GM23338 (cell line): ENCODE results near the gene STX4. TPM values are rescaled to one million over a fixed set of nuclear protein-coding genes. Genes with fewer than 3 reads are reported as not detected.

ENCODE experiments used
- ATAC-seq: fragments of 200-7000 bp; cut with Tn5 transposase; 3 replicates; pipeline ENCODE4 v1.9.1; 2020
- DNase-seq: peaks from one replicate; pipeline ENCODE4 v3.0.0-alpha.2; 2015; ENCODE audit warnings: low spot score
- H2AFZ ChIP-seq: fragments of 200-600 bp; sonication (generic); 2 replicates; pipeline ENCODE4 v1.8.0; 2016; ENCODE audit warnings: antibody characterized with exemption, mild to moderate bottlenecking, moderate library complexity
- H3F3A ChIP-seq: fragments of 200-600 bp; sonication (generic); replicated peaks from 2 replicates; pipeline ENCODE4 v1.8.0; 2017; ENCODE audit warnings: antibody characterized with exemption, mixed run types, low read depth
- H3K27ac ChIP-seq: fragments of 200-600 bp; sonication (generic); 2 replicates; pipeline ENCODE4 v1.6.1; 2016; ENCODE audit warnings: low read depth
- H3K27me3 ChIP-seq: fragments of 200-600 bp; sonication (generic); 2 replicates; pipeline ENCODE4 v1.8.0; 2016; ENCODE audit warnings: mild to moderate bottlenecking, mixed run types, moderate library complexity; ENCODE audit not compliant: insufficient read depth
- H3K36me3 ChIP-seq: fragments of 200-600 bp; sonication (generic); 2 replicates; pipeline ENCODE4 v1.8.0; 2016; ENCODE audit warnings: mild to moderate bottlenecking; ENCODE audit not compliant: insufficient read depth
- H3K4me1 ChIP-seq: fragments of 200-600 bp; sonication (generic); 2 replicates; pipeline ENCODE4 v1.8.0; 2016; ENCODE audit warnings: mild to moderate bottlenecking, moderate library complexity; ENCODE audit not compliant: insufficient read depth
- H3K4me2 ChIP-seq: fragments of 200-600 bp; sonication (generic); 2 replicates; pipeline ENCODE4 v1.7.1; 2017; ENCODE audit warnings: mixed run types
- H3K4me3 ChIP-seq: fragments of 200-600 bp; sonication (generic); 2 replicates; pipeline ENCODE4 v1.6.1; 2016; ENCODE audit warnings: mixed run types
- H3K79me2 ChIP-seq: fragments of 200-600 bp; sonication (generic); replicated peaks from 2 replicates; pipeline ENCODE4 v1.8.0; 2017; ENCODE audit warnings: mild to moderate bottlenecking; ENCODE audit not compliant: insufficient read depth
- H3K9me2 ChIP-seq: fragments of 200-600 bp; sonication (generic); 2 replicates; pipeline ENCODE4 v1.8.0; 2017; ENCODE audit not compliant: insufficient read depth
- H4K20me1 ChIP-seq: fragments of 200-600 bp; sonication (generic); replicated peaks from 2 replicates; pipeline ENCODE4 v1.8.0; 2017; ENCODE audit warnings: mild to moderate bottlenecking; ENCODE audit not compliant: insufficient read depth
- H3K27ac Mint-ChIP-seq: 2 replicates; pipeline ENCODE4 v1.8.0; 2020; ENCODE audit warnings: inconsistent platforms, mild to moderate bottlenecking, moderate library complexity, mixed read lengths
- H3K27me3 Mint-ChIP-seq: 3 replicates; pipeline ENCODE4 v1.8.0; 2022; ENCODE audit warnings: low read depth, mild to moderate bottlenecking, moderate library complexity, mixed read lengths, inconsistent platforms; ENCODE audit not compliant: insufficient read depth, poor library complexity
- H3K36me3 Mint-ChIP-seq: 3 replicates; pipeline ENCODE4 v1.8.0; 2021; ENCODE audit warnings: low read depth, mild to moderate bottlenecking, inconsistent platforms, moderate library complexity, mixed read lengths
- H3K4me1 Mint-ChIP-seq: 3 replicates; pipeline ENCODE4 v1.8.0; 2020; ENCODE audit warnings: mild to moderate bottlenecking, inconsistent platforms, mixed read lengths
- H3K4me3 Mint-ChIP-seq: 3 replicates; pipeline ENCODE4 v1.8.0; 2021; ENCODE audit warnings: moderate library complexity, mild to moderate bottlenecking, inconsistent platforms, mixed read lengths
- H3K9me3 Mint-ChIP-seq: 3 replicates; pipeline ENCODE4 v1.8.0; 2020; ENCODE audit warnings: moderate library complexity, mild to moderate bottlenecking, inconsistent platforms, mixed read lengths
- CREB1 ChIP-seq: fragments of 250-450 bp; sonication (Bioruptor Pico); IDR thresholded peaks from 2 replicates; pipeline ENCODE4 v1.5.0; 2020; ENCODE audit warnings: low read depth, mild to moderate bottlenecking, moderate library complexity
- CTCF ChIP-seq, 2 experiments: fragments of 200-600 bp in 1 of 2; sonication (generic) in 1 of 2; conservative IDR thresholded peaks; 2 replicates each; pipeline versions ENCODE4 v1.5.1 to v1.6.1; 2016 to 2017; ENCODE audit warnings: antibody characterized with exemption in 2 of 2, low read depth in 2 of 2, mild to moderate bottlenecking in 2 of 2, moderate library complexity in 1 of 2
- ETS1 ChIP-seq: IDR thresholded peaks from 2 replicates; pipeline ENCODE4 v1.6.1; 2016; ENCODE audit warnings: antibody characterized with exemption
- EZH2 ChIP-seq: fragments of 200-600 bp; sonication (generic); IDR thresholded peaks from one replicate; pipeline ENCODE4 v1.8.0; 2017; ENCODE audit warnings: antibody characterized with exemption, mild to moderate bottlenecking, low read depth; ENCODE audit not compliant: unreplicated experiment
- EZH2phosphoT487 ChIP-seq: fragments of 200-600 bp; sonication (generic); IDR thresholded peaks from one replicate; pipeline ENCODE4 v1.8.1; 2018; ENCODE audit warnings: antibody characterized with exemption; ENCODE audit not compliant: unreplicated experiment
- NANOG ChIP-seq: IDR thresholded peaks from 2 replicates; pipeline ENCODE4 v1.6.1; 2016; ENCODE audit warnings: antibody characterized with exemption, borderline replicate concordance
- POLR2AphosphoS5 ChIP-seq: IDR thresholded peaks from 2 replicates; pipeline ENCODE4 v1.6.1; 2016; ENCODE audit warnings: antibody characterized with exemption, low read depth
- REST ChIP-seq: IDR thresholded peaks from one replicate; pipeline ENCODE4 v1.6.1; 2018; ENCODE audit warnings: antibody characterized with exemption; ENCODE audit not compliant: unreplicated experiment
- STAT1 ChIP-seq: IDR thresholded peaks from one replicate; pipeline ENCODE4 v1.6.1; 2016; ENCODE audit warnings: antibody characterized with exemption; ENCODE audit not compliant: unreplicated experiment
- ZNF114 ChIP-seq: fragments of 250-450 bp; sonication (Bioruptor Pico); IDR thresholded peaks from 2 replicates; pipeline ENCODE4 v1.5.0; 2020; ENCODE audit warnings: mild to moderate bottlenecking, moderate library complexity
- ZNF462 ChIP-seq: fragments of 250-450 bp; sonication (Bioruptor Pico); IDR thresholded peaks from 2 replicates; pipeline ENCODE4 v1.5.0; 2020; ENCODE audit warnings: mild to moderate bottlenecking, moderate library complexity
- polyA plus RNA-seq: library from polyadenylated mRNA; unstranded; fragments of >200 nt; fragmentation: Nextera tagmentation; extraction: Ambion mirVana; gene quantifications from 2 replicates; pipeline ENCODE4 v1.2.1, GENCODE V29; 2016
- total RNA-seq: library from RNA; depleted of rRNA; stranded (reverse); fragments of >200 nt; shearing (Covaris generic); gene quantifications from 2 replicates; pipeline ENCODE4 v1.2.3, GENCODE V29; 2014

The STX4 gene
- total and polyA plus RNA-seq, 2 experiments from 2014 or later, result 13.0 to 39.3 TPM

GRCh38 chr16:31025339-31025738 is 8.0 kb upstream of the STX4 start (continued):
- TF ChIP-seq REST (no peak), STAT1 (no peak), NANOG (no peak), ZNF114 (CRISPR knock-in tag) (no peak), CREB1 (CRISPR knock-in tag) (no peak), CTCF (conservative IDR thresholded peaks at IDR 0.05; ENCODE audit: low read depth in 2 of 2) (no peak)

- no peak for DNase-seq
- no peak overlapping the region for H3K4me2 ChIP-seq
- Mint-ChIP-seq H3K27ac (no peak overlapping the region), H3K36me3 (no peaks in the 10 kb centered on the region), H3K27me3 (peaks cover 14% of the 10 kb centered on the region), H3K4me3 (no peak overlapping the region), H3K9me3 (no peaks in the 10 kb centered on the region; the same call in 2 of the 3 replicates), H3K4me1 (peaks cover 14% of the 10 kb centered on the region)
- H3K4me1 ChIP-seq, result peaks cover 9% of the 10 kb centered on the region
- H2AFZ ChIP-seq, result no peak overlapping the region
- no peak overlapping the region for H3K4me3 ChIP-seq
- H3F3A ChIP-seq, result peaks cover 12% of the 10 kb centered on the region
- no peak for ATAC-seq
- no peaks in the 10 kb centered on the region for H4K20me1 ChIP-seq
- H3K9me2 ChIP-seq, result no peaks in the 10 kb centered on the region
- no peaks in the 10 kb centered on the region; the same call in 1 of the 2 replicates for H3K79me2 ChIP-seq
- H3K36me3 ChIP-seq, result no peaks in the 10 kb centered on the region
- H3K27ac ChIP-seq, result no peak overlapping the region
- H3K27me3 ChIP-seq, result no peaks in the 10 kb centered on the region
- no peak for TF ChIP-seq NANOG
- no peak for TF ChIP-seq EZH2
- TF ChIP-seq EZH2phosphoT487, result no peak
- TF ChIP-seq ETS1, result no peak
- no peak for TF ChIP-seq POLR2AphosphoS5
- TF ChIP-seq CREB1 (CRISPR knock-in tag), result no peak
- TF ChIP-seq ZNF462 (CRISPR knock-in tag), result no peak
Measured at GRCh38 chr16:31029272-31029671, 4.1 kb upstream of the STX4 start.
